Stimulated activated CD8-positive, alpha-beta memory T cell treated with anti-CD3 and anti-CD28 coated beads, Interleukin-7, amount 100 ng/mL, for 24 hours (primary cell): ENCODE results near the gene FCN1.

Experiments used
- DNase-seq: peaks from one replicate; pipeline ENCODE4 v3.0.0-alpha.2; 2020; ENCODE audit warnings: low read depth

Gene FCN1

GRCh38 chr9:134913713-134914500, 3.8 kb downstream of the FCN1 start:
- no peak for DNase-seq

- DNase-seq, result no peak
These were observed 4.5 kb downstream of the FCN1 start for GRCh38 chr9:134913041-134913712.

- no peak for DNase-seq
These were observed 5.4 kb downstream of the FCN1 start for GRCh38 chr9:134912126-134912840.

- no peak for DNase-seq
These were observed 7.9 kb downstream of the FCN1 start for GRCh38 chr9:134909511-134910481.

GRCh38 chr9:134908524-134909309, 9.0 kb downstream of the FCN1 start:
- DNase-seq, result no peak

- no peak for DNase-seq
These were observed 14.8 kb downstream of the FCN1 start for GRCh38 chr9:134902936-134903335.

- no peak for DNase-seq
These were observed 17.9 kb downstream of the FCN1 start for GRCh38 chr9:134899818-134900217.

- DNase-seq, result no peak
These were observed 18.5 kb downstream of the FCN1 start for GRCh38 chr9:134899168-134899567.

GRCh38 chr9:134898319-134898718, 19.4 kb downstream of the FCN1 start:
- DNase-seq, result no peak

- DNase-seq, result no peak
These were observed 20.0 kb downstream of the FCN1 start for GRCh38 chr9:134897584-134898170.

GRCh38 chr9:134896834-134897583, 20.7 kb downstream of the FCN1 start:
- DNase-seq, result no peak

GRCh38 chr9:134895908-134896833, 21.5 kb downstream of the FCN1 start:
- no peak for DNase-seq

GRCh38 chr9:134895567-134895907, 22.2 kb downstream of the FCN1 start:
- no peak for DNase-seq

- no peak for DNase-seq
These were observed 22.6 kb downstream of the FCN1 start for GRCh38 chr9:134895097-134895496.

GRCh38 chr9:134894136-134894860, 23.4 kb downstream of the FCN1 start:
- no peak for DNase-seq

- DNase-seq, result no peak
These were observed 24.8 kb downstream of the FCN1 start for GRCh38 chr9:134892820-134893420.

GRCh38 chr9:134892221-134892620, 25.5 kb downstream of the FCN1 start:
- DNase-seq, result no peak

GRCh38 chr9:134891713-134892112, 26.0 kb downstream of the FCN1 start:
- DNase-seq, result no peak
